ENCODE results near the gene SH2D5.

The SH2D5 gene

DNA sequence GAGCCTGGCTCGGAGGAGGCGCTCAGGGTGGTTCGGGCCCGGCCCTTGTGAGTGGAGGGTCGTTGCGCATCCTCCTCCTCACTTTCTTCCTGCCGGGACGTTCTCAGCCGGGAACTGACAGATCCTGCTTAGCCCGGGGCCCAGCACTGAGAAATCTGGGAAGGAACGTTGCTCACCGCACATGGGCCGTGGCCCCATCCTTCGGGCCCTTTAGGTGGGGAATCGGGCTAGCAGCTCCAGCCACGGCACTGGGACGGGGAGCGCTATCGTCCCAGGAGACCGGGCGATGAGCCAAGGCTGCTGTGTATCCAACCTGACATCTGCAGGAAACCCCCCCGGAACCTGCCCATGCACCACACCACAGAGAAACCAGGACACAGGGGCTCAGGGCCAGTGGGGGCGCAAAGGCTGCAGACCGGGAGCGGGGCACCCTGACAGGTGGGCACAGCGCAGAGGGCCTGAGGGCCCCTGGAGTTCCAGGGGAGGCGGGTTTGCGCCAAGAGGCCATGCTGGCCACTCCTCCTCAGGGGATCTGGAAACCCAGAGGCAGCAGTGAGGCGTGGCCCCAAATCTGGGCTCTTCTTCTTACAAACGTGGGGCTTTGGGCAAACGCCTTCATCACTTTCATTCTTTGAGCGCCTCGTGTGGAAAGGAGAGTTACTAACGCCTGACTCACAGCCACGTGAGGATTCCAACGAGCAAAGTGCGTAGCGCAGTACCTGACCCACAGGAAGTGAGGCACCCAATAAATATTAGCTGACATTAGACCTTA is at the start of gene SH2D5:
SH2D5 (minus strand) TSS at position 116 of the 772 bp plus-strand sequence. CDS start 4,659 bp downstream, outside the sequence.
- peak; percentile 99 for DNase-seq
- in situ Hi-C loops (cut with HindIII; ENCODE audit: low pct_ligation_motif_present, low pct_unique_long_range_greater_than_20kb, low sequenced_read_pairs) = no loop called here

DNA sequence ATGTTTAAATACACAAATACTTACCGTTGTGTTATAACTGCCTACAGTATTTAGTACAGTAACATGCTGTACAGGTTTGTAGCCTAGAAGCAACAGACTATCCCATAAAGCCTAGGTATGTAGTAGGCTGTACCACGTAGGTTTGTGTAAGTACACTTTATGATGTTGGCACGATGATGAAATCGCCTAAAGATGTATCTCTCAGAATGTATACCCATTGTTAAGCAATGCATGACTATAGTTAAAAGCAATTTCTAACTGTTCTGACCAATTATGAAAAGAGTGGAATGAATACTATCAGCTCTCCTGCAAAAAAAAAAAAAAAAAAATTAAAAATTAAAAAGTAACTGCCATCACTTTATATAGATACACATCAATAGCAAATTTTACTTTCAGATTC is 43.2 kb upstream of the SH2D5 start:
- in situ Hi-C loops (cut with HindIII; ENCODE audit: low pct_ligation_motif_present, low pct_unique_long_range_greater_than_20kb, low sequenced_read_pairs) = no loop called here
- no peak for DNase-seq

DNA sequence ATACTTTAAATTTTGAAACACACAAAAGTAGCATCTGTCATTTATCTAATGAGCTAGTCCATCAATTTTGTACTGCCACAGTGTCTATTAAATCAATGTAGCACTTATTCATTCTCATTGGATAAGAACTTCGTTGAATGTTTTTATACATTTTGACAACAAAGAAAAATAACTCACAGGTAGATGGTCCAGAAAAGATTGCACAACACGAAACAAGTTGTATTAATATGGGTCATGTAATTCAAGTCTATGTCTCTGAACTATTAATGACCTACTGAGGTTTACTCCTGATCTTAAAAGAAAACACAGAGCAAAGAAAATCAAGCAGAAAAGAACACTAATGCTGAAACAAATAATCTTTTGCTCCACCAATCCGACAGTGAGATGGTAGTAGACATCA is 39.3 kb upstream of the SH2D5 start:
- no peak for DNase-seq
- in situ Hi-C loops (cut with HindIII; ENCODE audit: low pct_ligation_motif_present, low pct_unique_long_range_greater_than_20kb, low sequenced_read_pairs) = no loop called here

DNA sequence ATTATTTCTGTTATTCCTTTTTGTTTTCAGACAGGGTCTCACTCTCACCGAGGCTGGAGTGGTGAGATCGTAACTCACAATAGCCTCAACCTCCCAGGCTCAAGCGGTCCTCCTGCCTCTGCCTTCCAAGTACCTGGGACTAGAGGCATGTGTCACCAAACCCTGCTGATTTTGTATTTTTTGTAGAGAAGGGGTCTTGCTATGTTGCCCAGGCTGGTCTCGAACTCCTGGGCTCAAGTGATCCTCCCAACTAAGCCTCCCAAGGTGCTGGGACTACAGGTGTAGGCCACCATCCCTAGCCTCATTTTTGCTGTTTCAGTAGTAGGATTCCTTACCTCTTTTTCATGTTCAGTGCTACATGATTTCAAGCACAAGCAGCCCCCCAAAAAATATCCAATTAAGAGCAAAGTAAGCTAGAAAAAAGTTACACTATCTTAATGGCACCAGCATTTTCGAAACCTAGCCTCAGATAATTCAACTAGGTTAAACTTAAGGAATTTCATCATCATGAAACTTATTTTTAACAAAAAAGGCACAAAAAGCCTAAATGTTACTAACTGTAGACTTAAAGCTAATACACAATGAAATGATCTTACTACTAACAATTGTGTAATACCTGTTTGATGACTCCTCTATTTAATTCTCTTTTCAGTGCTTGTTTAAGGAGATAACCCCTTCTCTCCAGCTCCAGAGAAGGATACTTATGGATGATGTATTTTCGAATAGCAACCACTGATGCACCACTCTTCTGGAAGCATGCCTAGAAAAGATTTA is 38.0 kb upstream of the SH2D5 start:
- in situ Hi-C loops (cut with HindIII; ENCODE audit: low pct_ligation_motif_present, low pct_unique_long_range_greater_than_20kb, low sequenced_read_pairs) = no loop called here
- DNase-seq = no peak

DNA sequence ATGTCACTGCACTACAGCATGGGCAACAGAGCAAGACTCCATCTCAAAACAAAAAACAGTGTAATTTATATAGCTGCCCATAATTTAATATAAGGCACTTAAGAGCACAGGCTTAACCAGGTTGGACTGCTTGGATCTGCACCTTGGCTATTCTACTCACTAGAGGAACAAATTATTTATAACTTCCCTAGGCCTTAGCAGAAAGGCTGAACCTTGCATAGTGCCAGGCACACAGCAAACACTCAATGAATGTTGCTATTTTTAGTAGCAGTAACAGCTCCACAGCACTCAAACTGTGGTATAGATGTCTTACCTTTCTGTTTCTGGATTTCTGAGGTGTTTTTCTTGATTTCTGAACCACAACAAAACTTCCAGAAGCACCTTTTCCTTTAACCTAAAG is 34.8 kb upstream of the SH2D5 start:
- in situ Hi-C loops (cut with HindIII; ENCODE audit: low pct_ligation_motif_present, low pct_unique_long_range_greater_than_20kb, low sequenced_read_pairs) = no loop called here

DNA sequence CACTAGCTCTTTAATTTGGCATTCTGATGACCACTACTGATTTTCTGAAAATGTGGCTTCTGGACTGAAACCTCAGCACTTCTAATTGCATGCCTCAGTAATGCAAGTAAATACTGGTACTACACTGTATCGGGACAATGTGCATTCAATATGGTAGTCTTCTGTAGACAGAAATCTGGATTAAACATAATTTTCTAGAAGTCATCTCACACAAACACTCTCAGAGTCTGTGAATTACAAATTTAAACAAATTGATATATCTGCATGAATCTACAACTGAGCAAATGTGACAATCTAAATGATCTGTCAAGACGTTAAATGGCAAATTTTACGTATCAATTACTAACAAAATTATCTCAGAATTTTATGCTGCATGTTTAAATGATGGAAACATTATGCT is 30.9 kb upstream of the SH2D5 start:
- no peak for DNase-seq
- in situ Hi-C loops (cut with HindIII; ENCODE audit: low pct_ligation_motif_present, low pct_unique_long_range_greater_than_20kb, low sequenced_read_pairs) = no loop called here

More for the DNA sequence above, 34.8 kb upstream of the SH2D5 start:
- no peak for DNase-seq

DNA sequence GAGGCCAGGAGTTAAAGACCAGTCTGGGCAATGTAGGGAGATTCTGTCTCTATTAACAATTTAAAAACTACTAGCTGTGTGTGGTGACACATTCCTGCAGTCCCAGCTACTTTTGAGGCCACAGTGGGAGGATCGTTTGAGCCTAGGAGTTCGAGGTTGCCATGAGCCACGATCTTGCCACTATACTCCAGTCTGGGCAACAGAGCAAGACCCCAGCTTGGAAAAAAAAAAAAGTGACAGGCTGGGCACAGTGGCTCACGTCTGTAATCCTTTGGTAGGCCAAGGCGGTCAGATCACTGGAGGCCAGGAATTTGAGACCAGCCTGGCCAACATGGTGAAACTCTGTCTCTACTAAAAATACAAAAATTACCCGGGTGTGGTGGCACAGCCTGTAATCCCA is 27.8 kb upstream of the SH2D5 start:
- in situ Hi-C loops (cut with HindIII; ENCODE audit: low pct_ligation_motif_present, low pct_unique_long_range_greater_than_20kb, low sequenced_read_pairs) = no loop called here
- no peak for DNase-seq

DNA sequence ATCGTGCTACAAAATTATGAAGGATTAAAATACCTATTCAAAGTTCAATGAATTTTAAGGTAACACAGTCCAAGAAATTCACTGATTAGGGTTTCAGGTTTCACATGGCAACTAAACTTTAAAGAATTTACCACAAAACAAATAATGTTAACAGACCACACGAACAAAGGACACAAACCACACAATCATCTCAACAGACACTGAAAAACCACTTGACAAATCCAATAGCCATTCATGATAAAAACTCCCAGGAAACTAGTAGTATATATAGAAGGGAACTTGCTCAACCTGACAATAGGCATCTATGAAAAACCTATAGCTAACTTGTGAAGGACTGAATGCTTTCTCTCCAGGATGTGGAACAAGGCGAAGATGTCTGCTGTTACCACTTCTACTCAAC is 21.1 kb upstream of the SH2D5 start:
- in situ Hi-C loops (cut with HindIII; ENCODE audit: low pct_ligation_motif_present, low pct_unique_long_range_greater_than_20kb, low sequenced_read_pairs) = no loop called here
- DNase-seq = no peak

DNA sequence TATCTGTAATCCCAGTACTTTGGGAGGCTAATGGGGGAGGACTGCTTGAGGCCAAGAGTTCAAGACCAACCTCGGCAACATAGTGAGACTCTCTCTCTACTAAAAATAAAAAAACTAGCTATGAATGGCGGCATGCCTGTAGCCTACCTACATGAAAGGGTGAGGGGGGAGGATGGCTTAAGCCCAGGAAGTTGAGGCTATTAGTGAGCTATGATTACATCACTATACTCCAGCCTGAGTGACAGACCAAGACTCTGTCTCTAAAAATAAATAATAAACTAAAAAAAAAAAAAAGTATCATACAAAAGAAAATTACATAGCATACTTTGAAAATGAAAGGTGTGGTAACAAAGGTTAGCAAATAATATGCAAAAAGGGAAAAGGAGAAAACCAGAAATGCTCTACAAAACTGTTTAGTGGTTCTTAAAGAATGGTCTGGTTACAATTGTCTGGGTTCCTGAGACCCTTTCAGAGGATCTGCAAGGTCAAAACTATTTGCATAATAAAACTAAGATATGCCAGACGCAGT is 19.0 kb upstream of the SH2D5 start:
- in situ Hi-C loops (cut with HindIII; ENCODE audit: low pct_ligation_motif_present, low pct_unique_long_range_greater_than_20kb, low sequenced_read_pairs) = no loop called here
- DNase-seq = no peak

DNA sequence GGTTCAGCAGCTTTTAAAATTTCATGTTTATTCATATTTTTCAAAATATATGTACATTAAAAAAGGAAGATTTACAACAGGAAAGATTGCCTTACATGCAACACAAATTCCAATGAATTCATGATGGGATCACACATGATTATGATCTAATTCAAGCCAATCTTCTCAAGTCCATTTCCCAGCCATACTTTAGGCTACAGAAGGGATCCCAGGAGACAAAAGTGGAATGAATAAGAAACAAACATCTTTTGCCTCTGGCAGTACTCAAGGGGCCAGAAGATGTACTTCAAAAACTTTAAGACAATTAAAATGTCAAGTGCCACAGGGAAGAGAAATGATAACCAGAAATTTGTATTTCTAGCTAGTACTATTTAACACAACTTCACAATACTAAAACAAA is 10.2 kb upstream of the SH2D5 start:
- DNase-seq = no peak
- in situ Hi-C loops (cut with HindIII; ENCODE audit: low pct_ligation_motif_present, low pct_unique_long_range_greater_than_20kb, low sequenced_read_pairs) = no loop called here

DNA sequence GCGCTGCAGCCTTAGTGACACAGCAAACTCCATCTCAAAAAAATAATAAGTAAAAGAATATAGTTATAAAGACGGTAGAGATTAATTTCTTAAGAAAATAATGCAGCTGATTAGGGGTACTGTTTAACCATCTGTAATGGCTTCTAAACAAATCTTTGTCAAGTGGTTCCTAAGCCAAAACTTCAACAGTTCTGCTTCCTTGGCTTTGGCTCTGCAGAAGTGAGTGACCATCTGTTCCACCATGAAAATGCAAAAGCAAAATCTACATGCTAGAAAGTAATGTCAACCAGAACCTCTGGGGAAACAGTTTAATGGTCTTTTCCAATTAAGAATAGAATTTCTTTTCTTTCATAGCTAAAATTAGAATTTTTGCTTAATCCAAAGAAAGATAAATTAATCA is 8.3 kb upstream of the SH2D5 start:
- no peak for DNase-seq
- in situ Hi-C loops (cut with HindIII; ENCODE audit: low pct_ligation_motif_present, low pct_unique_long_range_greater_than_20kb, low sequenced_read_pairs) = no loop called here

DNA sequence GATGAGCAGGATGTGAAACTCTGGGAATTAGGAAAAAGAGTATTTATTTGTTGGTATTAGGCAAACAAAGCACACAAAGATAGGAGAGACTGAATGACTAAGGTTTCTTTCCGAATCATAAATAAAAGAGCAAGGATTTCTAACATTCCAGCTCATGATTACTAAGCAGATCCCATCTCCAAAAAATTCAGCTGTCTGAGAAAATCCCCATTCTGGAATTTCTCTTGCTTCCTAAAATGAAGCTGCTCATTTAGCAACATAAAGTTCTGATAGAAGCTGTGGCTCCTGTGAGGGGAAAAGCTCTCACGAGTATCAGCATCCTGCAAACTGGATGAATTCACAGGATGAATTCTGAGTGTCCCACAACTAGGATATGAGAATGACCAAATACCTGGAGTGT is 6.7 kb upstream of the SH2D5 start:
- in situ Hi-C loops (cut with HindIII; ENCODE audit: low pct_ligation_motif_present, low pct_unique_long_range_greater_than_20kb, low sequenced_read_pairs) = no loop called here
- no peak for DNase-seq

DNA sequence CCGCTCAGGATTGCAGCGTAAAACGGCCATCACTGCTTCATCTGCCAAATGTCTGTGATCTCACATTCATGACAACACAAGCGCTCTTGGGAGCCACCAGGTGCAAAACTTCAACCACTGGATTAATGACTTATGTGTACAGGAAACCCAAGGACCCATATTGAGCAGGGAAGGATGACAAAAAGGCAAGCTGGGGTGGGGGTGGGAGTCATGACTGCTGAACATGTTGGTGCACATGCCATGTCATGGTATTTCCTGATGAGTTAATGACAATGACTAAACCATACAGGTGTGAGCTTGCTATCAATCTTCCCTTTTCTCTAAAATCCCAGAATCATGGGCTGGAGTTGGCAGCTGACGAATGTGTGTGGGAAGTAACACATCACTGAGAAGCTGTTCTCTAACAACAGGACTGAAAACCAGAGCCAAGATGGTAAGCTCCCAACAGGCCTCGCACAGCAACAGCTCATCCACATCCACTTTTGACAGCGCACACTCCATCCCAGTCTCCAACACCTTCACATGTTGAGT is 3.1 kb upstream of the SH2D5 start:
- in situ Hi-C loops (cut with HindIII; ENCODE audit: low pct_ligation_motif_present, low pct_unique_long_range_greater_than_20kb, low sequenced_read_pairs) = no loop called here
- DNase-seq = no peak

DNA sequence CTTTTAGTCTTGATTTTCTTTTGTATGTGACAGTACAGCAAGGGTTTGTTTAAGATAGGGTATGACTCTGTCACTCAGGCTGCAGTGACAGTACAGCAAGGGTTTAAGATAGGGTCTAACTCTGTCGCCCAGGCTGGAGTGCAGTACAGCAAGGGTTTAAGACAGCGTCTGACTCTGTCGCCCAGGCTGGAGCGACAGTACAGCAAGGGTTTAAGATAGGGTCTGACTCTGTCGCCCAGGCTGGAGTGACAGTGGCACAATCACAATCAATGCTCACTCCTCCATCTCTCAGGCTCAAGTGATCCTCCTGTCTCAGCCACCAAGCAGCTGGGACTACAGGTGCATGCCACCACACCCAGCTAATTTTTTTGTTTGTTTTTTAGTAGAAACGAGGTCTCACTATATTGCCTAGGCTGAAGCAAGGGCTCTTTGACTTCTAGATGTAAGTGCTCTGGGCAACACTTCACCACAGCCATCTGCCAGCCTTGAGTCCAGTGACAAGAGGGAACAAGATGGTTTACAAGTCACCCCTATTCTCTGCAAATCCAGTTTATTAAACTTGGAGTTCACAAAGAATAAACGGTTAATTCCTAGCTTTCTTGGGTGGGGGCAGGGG is 965 bp upstream of the SH2D5 start:
- in situ Hi-C loops (cut with HindIII; ENCODE audit: low pct_ligation_motif_present, low pct_unique_long_range_greater_than_20kb, low sequenced_read_pairs) = no loop called here
- DNase-seq = peak; percentile 18

DNA sequence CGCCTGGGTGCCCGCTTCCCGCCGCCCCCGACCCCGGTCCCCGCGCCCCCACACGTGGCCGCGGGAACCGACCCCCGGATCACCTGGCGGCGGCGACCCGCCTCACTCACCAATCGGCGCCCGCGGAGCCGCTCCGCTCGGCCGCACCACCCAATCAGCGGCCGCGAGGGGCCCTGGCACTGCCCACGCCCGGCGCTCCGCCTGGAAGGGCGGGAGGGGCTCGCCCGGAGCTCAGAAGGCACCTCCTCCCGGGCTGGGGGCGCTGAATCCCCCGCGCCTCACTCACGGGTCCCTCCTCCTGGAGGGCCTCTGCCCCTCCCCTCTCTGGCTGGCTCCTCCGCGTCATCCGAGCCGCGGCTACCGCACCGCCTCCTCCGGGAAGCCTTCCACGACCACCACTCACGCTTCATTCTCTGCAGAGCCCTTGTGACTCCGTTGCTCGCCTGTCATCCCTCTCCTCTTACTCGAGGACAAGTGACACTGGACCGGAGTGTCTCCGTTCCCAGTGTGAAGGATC is 374 bp downstream of the SH2D5 start:
- DNase-seq = peak; percentile 90
- in situ Hi-C loops (cut with HindIII; ENCODE audit: low pct_ligation_motif_present, low pct_unique_long_range_greater_than_20kb, low sequenced_read_pairs) = no loop called here

DNA sequence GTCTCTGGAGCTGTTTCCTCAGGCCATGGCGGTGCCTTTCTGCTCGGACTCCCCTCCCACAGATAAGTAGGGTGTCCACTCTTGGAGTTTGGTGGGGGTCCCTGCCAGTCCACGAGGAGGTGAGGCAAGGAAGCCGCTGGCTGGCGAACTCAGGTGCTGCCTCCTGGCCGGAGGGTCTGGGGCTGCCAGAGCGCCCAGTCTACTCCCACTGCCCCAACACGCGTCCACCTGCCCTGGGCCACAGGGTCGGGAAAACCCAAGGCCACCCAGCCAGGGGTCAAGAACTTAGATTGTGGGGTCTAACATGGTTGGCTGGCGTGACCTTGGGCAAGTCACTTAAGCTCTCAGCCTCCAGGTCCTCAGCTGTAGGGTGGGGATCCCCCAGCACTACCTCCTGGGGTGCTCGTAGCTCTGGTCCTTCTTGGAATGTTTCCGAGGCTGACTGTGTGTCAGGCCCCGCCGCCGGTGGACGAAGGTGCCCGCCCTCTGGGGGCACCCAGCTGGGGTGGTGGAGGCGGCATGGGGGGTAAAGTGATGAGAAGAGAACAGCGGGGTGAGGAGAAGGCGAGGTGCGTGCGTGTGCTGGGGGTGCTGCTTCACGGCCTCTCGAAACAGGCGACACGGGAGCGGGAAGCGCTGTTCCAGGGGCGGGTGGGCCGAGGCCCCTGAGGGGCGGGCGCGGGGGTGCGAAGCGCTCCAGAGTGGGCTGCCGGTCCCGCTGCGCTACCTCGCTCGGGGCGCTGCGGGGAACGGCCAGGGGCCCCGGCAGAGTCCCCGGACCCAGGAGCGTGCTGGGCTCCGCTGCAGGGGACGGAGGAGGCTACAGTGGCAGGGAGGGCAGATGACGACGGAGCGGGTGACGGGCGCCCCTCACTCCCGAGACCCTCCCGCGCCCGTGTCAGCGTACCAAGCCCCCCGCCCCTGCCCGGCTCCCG is 1.2 kb downstream of the SH2D5 start:
- DNase-seq = peak; percentile 7
- in situ Hi-C loops (cut with HindIII; ENCODE audit: low pct_ligation_motif_present, low pct_unique_long_range_greater_than_20kb, low sequenced_read_pairs) = no loop called here

DNA sequence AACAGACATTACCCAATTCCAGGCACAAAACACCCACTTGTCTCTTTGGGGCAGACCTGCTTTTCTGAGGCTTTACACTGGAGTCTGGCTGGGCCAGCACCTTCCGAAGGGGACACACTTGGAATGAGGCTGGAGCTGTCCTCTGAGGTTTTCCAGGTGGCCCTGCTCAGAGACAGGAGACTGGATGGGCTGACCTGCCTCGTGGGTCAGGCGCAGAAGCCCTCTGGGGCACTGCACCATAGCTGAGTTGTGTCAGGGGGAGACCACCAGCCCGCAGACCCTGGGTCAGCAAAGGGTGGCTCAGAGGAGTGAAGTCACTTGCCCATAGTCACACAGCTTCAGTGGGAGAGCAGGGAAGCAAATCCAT is 1.8 kb downstream of the SH2D5 start:
- DNase-seq = no peak
- in situ Hi-C loops (cut with HindIII; ENCODE audit: low pct_ligation_motif_present, low pct_unique_long_range_greater_than_20kb, low sequenced_read_pairs) = no loop called here
